ENCODE data around the gene ZNF385B.

DNA sequence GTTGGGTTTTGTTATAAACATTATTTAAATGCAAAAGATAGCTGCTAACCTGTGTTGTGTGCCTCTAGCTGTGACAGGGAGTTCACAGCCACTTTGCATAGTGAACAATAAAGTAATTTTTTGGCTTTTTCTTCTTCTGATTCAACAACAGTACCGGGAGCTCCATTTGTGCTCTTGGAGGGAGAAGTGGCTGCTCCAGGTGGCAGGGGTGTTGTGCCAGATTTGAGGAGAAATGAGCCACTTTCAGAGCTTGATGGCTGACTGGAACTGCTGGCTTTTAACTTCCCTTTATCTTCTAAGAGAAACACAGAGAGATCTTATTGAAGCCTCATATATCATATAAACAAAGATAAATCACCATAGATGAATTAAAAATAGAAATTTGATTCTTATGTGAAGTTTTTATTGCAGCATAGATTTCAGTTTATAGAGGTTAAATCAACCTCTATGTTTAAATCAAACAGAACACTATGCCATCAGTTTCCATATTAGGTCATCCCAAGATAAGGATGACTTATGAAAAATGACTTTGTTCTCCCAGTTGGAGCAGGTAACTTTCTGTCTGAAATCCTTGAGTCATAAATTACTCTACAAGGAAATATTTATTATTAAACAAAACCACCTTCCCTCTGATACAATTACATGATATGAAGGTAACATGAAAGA is 414.8 kb downstream of the ZNF385B start:
- TF ChIP-seq, protein P1, sequence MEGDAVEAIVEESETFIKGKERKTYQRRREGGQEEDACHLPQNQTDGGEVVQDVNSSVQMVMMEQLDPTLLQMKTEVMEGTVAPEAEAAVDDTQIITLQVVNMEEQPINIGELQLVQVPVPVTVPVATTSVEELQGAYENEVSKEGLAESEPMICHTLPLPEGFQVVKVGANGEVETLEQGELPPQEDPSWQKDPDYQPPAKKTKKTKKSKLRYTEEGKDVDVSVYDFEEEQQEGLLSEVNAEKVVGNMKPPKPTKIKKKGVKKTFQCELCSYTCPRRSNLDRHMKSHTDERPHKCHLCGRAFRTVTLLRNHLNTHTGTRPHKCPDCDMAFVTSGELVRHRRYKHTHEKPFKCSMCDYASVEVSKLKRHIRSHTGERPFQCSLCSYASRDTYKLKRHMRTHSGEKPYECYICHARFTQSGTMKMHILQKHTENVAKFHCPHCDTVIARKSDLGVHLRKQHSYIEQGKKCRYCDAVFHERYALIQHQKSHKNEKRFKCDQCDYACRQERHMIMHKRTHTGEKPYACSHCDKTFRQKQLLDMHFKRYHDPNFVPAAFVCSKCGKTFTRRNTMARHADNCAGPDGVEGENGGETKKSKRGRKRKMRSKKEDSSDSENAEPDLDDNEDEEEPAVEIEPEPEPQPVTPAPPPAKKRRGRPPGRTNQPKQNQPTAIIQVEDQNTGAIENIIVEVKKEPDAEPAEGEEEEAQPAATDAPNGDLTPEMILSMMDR (IDR thresholded peaks at IDR 0.05; ENCODE audit: insufficient read depth, low read length, poor library complexity, severe bottlenecking), result no peak
- TF ChIP-seq EZH2phosphoT487 (conservative IDR thresholded peaks at IDR 0.05; ENCODE audit: low read length), result no peak
